Limb (tissue), 2 donors: Measurements from ENCODE around the gene SENP5.

Source experiments
- DNase-seq, 2 donors: peaks; one replicate each; pipeline ENCODE4 v3.0.0-alpha.2; 2016; ENCODE audit errors: extremely low spot score in 2 of 2

SENP5 gene

GRCh38 chr3:196886144-196886543 is 18.4 kb downstream of the SENP5 start:
- no peak for DNase-seq

GRCh38 chr3:196889844-196890708 is 22.4 kb downstream of the SENP5 start:
- DNase-seq = no peak

- no peak for DNase-seq
Measured at GRCh38 chr3:196894557-196895295, 27.0 kb downstream of the SENP5 start.

GRCh38 chr3:196896229-196896628 is 28.5 kb downstream of the SENP5 start:
- DNase-seq = no peak

- no peak for DNase-seq
Measured at GRCh38 chr3:196901768-196902167, 34.0 kb downstream of the SENP5 start.

GRCh38 chr3:196902296-196902695 is 34.6 kb downstream of the SENP5 start:
- no peak for DNase-seq

GRCh38 chr3:196903740-196904139 is 36.0 kb downstream of the SENP5 start:
- DNase-seq = no peak

- no peak for DNase-seq
Measured at GRCh38 chr3:196914866-196915265, 47.1 kb downstream of the SENP5 start.

- DNase-seq = no peak
Measured at GRCh38 chr3:196915375-196915774, 47.7 kb downstream of the SENP5 start.

- no peak for DNase-seq
Measured at GRCh38 chr3:196916221-196916620, 48.5 kb downstream of the SENP5 start.

GRCh38 chr3:196916995-196917394 is 49.3 kb downstream of the SENP5 start:
- DNase-seq = no peak

GRCh38 chr3:196918968-196919367 is 51.2 kb downstream of the SENP5 start:
- no peak for DNase-seq

GRCh38 chr3:196920733-196921132 is 53.0 kb downstream of the SENP5 start:
- DNase-seq = no peak

- no peak for DNase-seq
Measured at GRCh38 chr3:196927571-196928453, 60.1 kb downstream of the SENP5 start.

- no peak for DNase-seq
Measured at GRCh38 chr3:196931157-196931556, 63.4 kb downstream of the SENP5 start.

- DNase-seq = no peak
Measured at GRCh38 chr3:196931828-196932587, 64.3 kb downstream of the SENP5 start.

- DNase-seq = no peak
Measured at GRCh38 chr3:196932600-196932999, 64.9 kb downstream of the SENP5 start.

GRCh38 chr3:196936288-196936687 is 68.6 kb downstream of the SENP5 start:
- no peak for DNase-seq

- DNase-seq = no peak
Measured at GRCh38 chr3:196938124-196938523, 70.4 kb downstream of the SENP5 start.

- no peak for DNase-seq
Measured at GRCh38 chr3:196938576-196938975, 70.9 kb downstream of the SENP5 start.

- no peak for DNase-seq
Measured at GRCh38 chr3:196941729-196942225, 74.1 kb downstream of the SENP5 start.
